ENCODE data around the gene ACAN. TPM values are rescaled to one million over a fixed set of nuclear protein-coding genes. Genes with fewer than 3 reads are reported as not detected.

Gene ACAN
- polyA plus RNA-seq, 1 donor = 4.5 TPM

Other genes with a start within 250 kb of the ACAN start
- 4.7 TPM for gene AEN, start 182.1 kb upstream of the ACAN start, polyA plus RNA-seq (ENCODE audit: insufficient read length)
- gene ISG20, start 164.4 kb upstream of the ACAN start, polyA plus RNA-seq (ENCODE audit: insufficient read length) = 0.88 TPM
- gene HAPLN3, start 92.1 kb downstream of the ACAN start, polyA plus RNA-seq (ENCODE audit: insufficient read length) = 6.1 TPM
- 165 TPM for gene MFGE8, start 109.9 kb downstream of the ACAN start, polyA plus RNA-seq (ENCODE audit: insufficient read length)